ENCODE data around the gene EIF2D. TPM values are rescaled to one million over a fixed set of nuclear protein-coding genes. Genes with fewer than 3 reads are reported as not detected.
A peak's percentile ranks its signal among the peaks of the same experiment; 100 is the strongest.
"Not testable (repeated sequence)": the region's sequence is repeated elsewhere in the genome, so short reads cannot be mapped to it uniquely, and the experiment has no call there.

Gene EIF2D
- total RNA-seq, 4 donors from 2014 or later: 19.1 to 106 (median 54.2) TPM

GRCh38 chr1:206583707-206584648 lies 28.3 kb downstream of the EIF2D start:
- Histone ChIP-seq H3K4me1 (no peaks in the 10 kb centered on the region), H3K4me3 (no peak overlapping the region), H3K27ac (no peak overlapping the region), H3K27me3 (no peaks in the 10 kb centered on the region), H3K9me3 (no peaks in the 10 kb centered on the region), H3K36me3 (no peaks in the 10 kb centered on the region)
- DNase-seq: peak; percentile 69 to 71
- intact Hi-C loops (cut with DNase I; ENCODE audit: low total_unique reads): loop anchor here (10.0 kb wide), 1 partner anchor 89 kb away; no protein-coding TSS in a partner anchor
- no peak for TF ChIP-seq POLR2A (IDR thresholded peaks at IDR 0.05)
- TF ChIP-seq CTCF (IDR thresholded peaks at IDR 0.05): peak; percentile 75 to 82 (median 78)

GRCh38 chr1:206582971-206583706 lies 29.1 kb downstream of the EIF2D start:
- Histone ChIP-seq H3K27ac (no peak overlapping the region), H3K4me3 (no peak overlapping the region), H3K36me3 (no peaks in the 10 kb centered on the region), H3K9me3 (no peaks in the 10 kb centered on the region), H3K27me3 (no peaks in the 10 kb centered on the region), H3K4me1 (no peaks in the 10 kb centered on the region)
- TF ChIP-seq CTCF (IDR thresholded peaks at IDR 0.05) (no peak), POLR2A (IDR thresholded peaks at IDR 0.05) (no peak)
- intact Hi-C loops (cut with DNase I; ENCODE audit: low total_unique reads): loop anchor here (10.0 kb wide), 1 partner anchor 88 kb away; no protein-coding TSS in a partner anchor
- DNase-seq: no peak

GRCh38 chr1:206582537-206582936 lies 29.7 kb downstream of the EIF2D start:
- intact Hi-C loops (cut with DNase I; ENCODE audit: low total_unique reads): loop anchor here (10.0 kb wide), 1 partner anchor 88 kb away; no protein-coding TSS in a partner anchor
- no peak overlapping the region for H3K4me3 ChIP-seq
- no peaks in the 10 kb centered on the region for H3K27me3 ChIP-seq
- H3K27ac ChIP-seq: no peak overlapping the region
- no peak for DNase-seq
- TF ChIP-seq POLR2A (IDR thresholded peaks at IDR 0.05): no peak
- no peak for TF ChIP-seq CTCF (IDR thresholded peaks at IDR 0.05)
- no peaks in the 10 kb centered on the region for H3K9me3 ChIP-seq
- H3K36me3 ChIP-seq: no peaks in the 10 kb centered on the region
- no peaks in the 10 kb centered on the region for H3K4me1 ChIP-seq

GRCh38 chr1:206581571-206581981 lies 30.7 kb downstream of the EIF2D start:
- Histone ChIP-seq H3K27ac (no peak overlapping the region), H3K4me1 (no peaks in the 10 kb centered on the region), H3K27me3 (no peaks in the 10 kb centered on the region), H3K36me3 (no peaks in the 10 kb centered on the region), H3K4me3 (no peak overlapping the region), H3K9me3 (no peaks in the 10 kb centered on the region)
- no peak for DNase-seq
- intact Hi-C loops (cut with DNase I; ENCODE audit: low total_unique reads): loop anchor here (10.0 kb wide), 1 partner anchor 87 kb away; no protein-coding TSS in a partner anchor
- TF ChIP-seq POLR2A (IDR thresholded peaks at IDR 0.05) (no peak), CTCF (IDR thresholded peaks at IDR 0.05) (no peak)

GRCh38 chr1:206581114-206581497 lies 31.2 kb downstream of the EIF2D start:
- not testable (repeated sequence) for H3K9me3 ChIP-seq, H3K4me3 ChIP-seq, H3K27me3 ChIP-seq, H3K27ac ChIP-seq, H3K4me1 ChIP-seq, DNase-seq, H3K36me3 ChIP-seq
- intact Hi-C loops (cut with DNase I; ENCODE audit: low total_unique reads): loop anchor here (10.0 kb wide), 1 partner anchor 86 kb away; no protein-coding TSS in a partner anchor
